Kidney (tissue), 14 donors: ENCODE results near the gene IL31. TPM values are rescaled to one million over a fixed set of nuclear protein-coding genes. Genes with fewer than 3 reads are reported as not detected.

ENCODE experiments used
- DNase-seq, 5 donors: peaks; one replicate each; pipeline ENCODE4 v3.0.0-alpha.2; 2013 to 2020
- FAIRE-seq: peaks from 2 replicates; lab custom pipeline; 2012; peaks lifted over from hg19 to GRCh38; lab: Jason Lieb, UNC
- H3K27ac ChIP-seq, 2 donors: one replicate each; pipeline ENCODE4 v1.7.0; 2013; ENCODE audit warnings: low read depth in 2 of 2, low read length in 2 of 2, inconsistent platforms in 1 of 2
- H3K27me3 ChIP-seq: one replicate; pipeline ENCODE4 v1.7.1; 2013; ENCODE audit warnings: low read length, inconsistent platforms; ENCODE audit not compliant: control insufficient read depth, insufficient read depth
- H3K36me3 ChIP-seq, 3 donors: one replicate each; pipeline versions ENCODE4 v1.7.0 to v1.7.1; 2013; ENCODE audit warnings: low read length in 3 of 3, control low read depth in 1 of 3, inconsistent platforms in 1 of 3; ENCODE audit not compliant: insufficient read depth in 3 of 3, control insufficient read depth in 2 of 3
- H3K4me1 ChIP-seq, 3 donors: one replicate each; pipeline versions ENCODE4 v1.7.0 to v1.7.1; 2013; ENCODE audit warnings: low read length in 3 of 3, inconsistent platforms in 1 of 3, low read depth in 1 of 3; ENCODE audit not compliant: control insufficient read depth in 2 of 3, insufficient read depth in 2 of 3
- H3K4me3 ChIP-seq, 3 donors: one replicate each; pipeline versions ENCODE4 v1.7.0 to v1.8.1; 2013; ENCODE audit warnings: low read length in 3 of 3, control low read depth in 1 of 3, inconsistent platforms in 1 of 3
- H3K9ac ChIP-seq, 3 donors: one replicate each; pipeline versions ENCODE4 v1.7.0 to v1.7.1; 2013; ENCODE audit warnings: low read length in 3 of 3, control low read depth in 1 of 3, inconsistent platforms in 1 of 3
- H3K9me3 ChIP-seq, 3 donors: one replicate each; pipeline versions ENCODE4 v1.7.0 to v1.7.1; 2013; ENCODE audit warnings: low read length in 3 of 3, control low read depth in 1 of 3, inconsistent platforms in 1 of 3; ENCODE audit not compliant: control insufficient read depth in 2 of 3, insufficient read depth in 1 of 3
- intact Hi-C: fragments of 100-400 bp; cut with DNase I; formaldehyde crosslinking; loops from one replicate; pipeline ENCODE4 v1.11.1; 2022
- polyA plus RNA-seq: library from polyadenylated mRNA; stranded (reverse); fragments of 350-450 nt; fragmentation: Illumina TruSeq; extraction: RNeasy Lipid Tissue Mini Kit (QIAGEN cat#74804); gene quantifications from one replicate; pipeline ENCODE4 v1.2.3, GENCODE V29; 2014; ENCODE audit warnings: low read depth, low replicate concordance; ENCODE audit not compliant: insufficient read depth
- total RNA-seq: library from RNA; stranded (reverse); fragmentation: NEBNext Ultra II Directional; extraction: Animal tissue kit (Norgen Biotek cat#: 25700); gene quantifications from one replicate; pipeline ENCODE4 v1.2.1, GENCODE V29; 2021
- TF ChIP-seq, protein P1 (sequence below): IDR thresholded peaks from 3 replicates; pipeline ENCODE4 v1.5.1; 2012; ENCODE audit warnings: mild to moderate bottlenecking, moderate library complexity, borderline replicate concordance; ENCODE audit not compliant: insufficient read depth; ENCODE audit errors: extremely low read depth
- donor health status: control.
- donor health status: control.
- donor health status: control.
- donor health status: control.
- donor health status: control.
- donor health status: DM: yes; HTN: yes; CAD: no.
- donor health status: Normal renal cell carcinoma (clear cell type).

IL31 gene
- total and polyA plus RNA-seq, 2 donors from 2014 or later: not detected

GRCh38 chr12:122130150-122130549, 43.9 kb downstream of the IL31 start:
- TF ChIP-seq, protein P1, sequence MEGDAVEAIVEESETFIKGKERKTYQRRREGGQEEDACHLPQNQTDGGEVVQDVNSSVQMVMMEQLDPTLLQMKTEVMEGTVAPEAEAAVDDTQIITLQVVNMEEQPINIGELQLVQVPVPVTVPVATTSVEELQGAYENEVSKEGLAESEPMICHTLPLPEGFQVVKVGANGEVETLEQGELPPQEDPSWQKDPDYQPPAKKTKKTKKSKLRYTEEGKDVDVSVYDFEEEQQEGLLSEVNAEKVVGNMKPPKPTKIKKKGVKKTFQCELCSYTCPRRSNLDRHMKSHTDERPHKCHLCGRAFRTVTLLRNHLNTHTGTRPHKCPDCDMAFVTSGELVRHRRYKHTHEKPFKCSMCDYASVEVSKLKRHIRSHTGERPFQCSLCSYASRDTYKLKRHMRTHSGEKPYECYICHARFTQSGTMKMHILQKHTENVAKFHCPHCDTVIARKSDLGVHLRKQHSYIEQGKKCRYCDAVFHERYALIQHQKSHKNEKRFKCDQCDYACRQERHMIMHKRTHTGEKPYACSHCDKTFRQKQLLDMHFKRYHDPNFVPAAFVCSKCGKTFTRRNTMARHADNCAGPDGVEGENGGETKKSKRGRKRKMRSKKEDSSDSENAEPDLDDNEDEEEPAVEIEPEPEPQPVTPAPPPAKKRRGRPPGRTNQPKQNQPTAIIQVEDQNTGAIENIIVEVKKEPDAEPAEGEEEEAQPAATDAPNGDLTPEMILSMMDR: no peak

DNA sequence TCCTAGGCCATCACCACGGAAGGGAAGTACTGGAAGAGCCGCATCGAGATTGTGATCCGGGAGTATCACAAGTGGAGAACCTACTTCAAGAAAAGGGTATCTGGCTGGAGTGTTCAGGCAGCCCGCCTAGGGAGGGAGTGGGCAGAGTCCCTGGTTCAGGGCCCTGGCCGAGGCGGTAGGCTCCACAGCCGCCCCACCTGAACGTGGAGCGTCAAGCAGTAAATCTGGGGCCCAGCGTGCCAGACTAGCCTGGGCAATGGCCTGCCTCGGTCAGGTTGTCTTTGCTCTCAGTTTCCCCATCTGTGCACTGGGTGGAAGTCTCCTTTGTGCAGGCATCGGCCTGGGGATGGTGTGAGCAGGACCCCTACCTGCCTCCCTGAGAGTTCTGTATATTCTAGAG, 44.9 kb downstream of the IL31 start:
- Histone ChIP-seq H3K36me3 (peaks cover 0 to 44% (median 25%) of the 10 kb centered on the region in 3 donors), H3K27ac (no peak overlapping the region), H3K9ac (no peak overlapping the region), H3K27me3 (no peaks in the 10 kb centered on the region), H3K4me1 (peaks cover 0 to 17% (median 14%) of the 10 kb centered on the region in 3 donors), H3K9me3 (no peaks in the 10 kb centered on the region), H3K4me3 (no peak overlapping the region)
- TF ChIP-seq, protein P1: no peak
- DNase-seq (no peak), FAIRE-seq (no peak)
- intact Hi-C loops: no loop called here

More at GRCh38 chr12:122130150-122130549, 43.9 kb downstream of the IL31 start:
- H3K4me3 ChIP-seq: no peak overlapping the region
- H3K27me3 ChIP-seq: no peaks in the 10 kb centered on the region
- DNase-seq (peak in 1 of 5 donors; percentile 82), FAIRE-seq (no peak)
- no peak overlapping the region for H3K27ac ChIP-seq
- peaks cover 0 to 49% (median 26%) of the 10 kb centered on the region in 3 donors for H3K36me3 ChIP-seq
- no peak overlapping the region for H3K9ac ChIP-seq
- no peaks in the 10 kb centered on the region for H3K9me3 ChIP-seq
- peaks cover 0 to 17% (median 14%) of the 10 kb centered on the region in 3 donors for H3K4me1 ChIP-seq
- intact Hi-C loops: no loop called here

GRCh38 chr12:122128481-122128880, 45.5 kb downstream of the IL31 start:
- peaks cover 0 to 44% (median 25%) of the 10 kb centered on the region in 3 donors for H3K36me3 ChIP-seq
- intact Hi-C loops: no loop called here

More at GRCh38 chr12:122128481-122128880, 45.5 kb downstream of the IL31 start:
- Histone ChIP-seq H3K27ac (no peak overlapping the region), H3K9ac (no peak overlapping the region), H3K9me3 (no peaks in the 10 kb centered on the region), H3K4me3 (no peak overlapping the region), H3K27me3 (no peaks in the 10 kb centered on the region), H3K4me1 (peaks cover 0 to 20% (median 16%) of the 10 kb centered on the region in 3 donors)
- TF ChIP-seq, protein P1: no peak
- DNase-seq: no peak
- FAIRE-seq: no peak
